ENCODE measurements around the gene DUS1L. TPM values are rescaled to one million over a fixed set of nuclear protein-coding genes. Genes with fewer than 3 reads are reported as not detected.

DUS1L gene
- total and polyA plus RNA-seq, 2 experiments from 2014 or later = 71.9 to 160 TPM

DNA sequence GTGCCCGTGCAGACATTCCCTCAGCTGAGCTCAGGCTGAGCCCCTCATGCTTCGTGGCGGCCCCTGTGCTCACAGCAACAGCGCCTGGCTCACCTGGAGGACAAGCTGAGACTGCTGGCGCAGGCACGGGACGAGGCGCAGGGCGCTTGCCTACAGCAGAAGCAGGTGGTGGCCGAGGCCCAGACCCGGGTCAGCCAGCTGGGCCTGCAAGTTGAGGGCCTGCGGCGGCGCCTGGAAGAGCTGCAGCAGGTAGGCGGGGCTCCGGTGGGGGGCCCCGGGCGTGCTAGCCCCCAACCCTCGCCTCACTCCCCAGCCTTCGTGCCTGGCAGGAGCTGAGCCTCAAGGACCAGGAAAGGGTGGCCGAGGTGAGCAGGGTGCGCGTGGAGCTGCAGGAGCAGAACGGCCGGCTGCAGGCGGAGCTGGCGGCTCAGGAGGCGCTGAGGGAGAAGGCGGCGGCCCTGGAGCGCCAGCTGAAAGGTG is 35.6 kb downstream of the DUS1L start:
- Histone ChIP-seq H2AFZ (no peak overlapping the region), H3K4me2 (peak overlapping the region; percentile 100), H3K9me3 (ENCODE audit: low read depth) (no peaks in the 10 kb centered on the region), H3K36me3 (replicated peaks; ENCODE audit: insufficient read depth, low read depth) (no peaks in the 10 kb centered on the region), H3K4me1 (ENCODE audit: insufficient read depth) (peaks cover 10% of the 10 kb centered on the region), H4K20me1 (ENCODE audit: insufficient read depth, poor library complexity, severe bottlenecking) (no peaks in the 10 kb centered on the region), H3K27me3 (no peaks in the 10 kb centered on the region), H3K4me3 (no peak overlapping the region), H3K27ac (no peak overlapping the region), H3K9me2 (replicated peaks; ENCODE audit: insufficient read depth) (no peaks in the 10 kb centered on the region), H3K79me2 (no peaks in the 10 kb centered on the region)
- no peak for TF ChIP-seq EZH2phosphoT487 (IDR thresholded peaks at IDR 0.05; ENCODE audit: low read depth, severe bottlenecking, unreplicated experiment)
- TF ChIP-seq, protein P1, sequence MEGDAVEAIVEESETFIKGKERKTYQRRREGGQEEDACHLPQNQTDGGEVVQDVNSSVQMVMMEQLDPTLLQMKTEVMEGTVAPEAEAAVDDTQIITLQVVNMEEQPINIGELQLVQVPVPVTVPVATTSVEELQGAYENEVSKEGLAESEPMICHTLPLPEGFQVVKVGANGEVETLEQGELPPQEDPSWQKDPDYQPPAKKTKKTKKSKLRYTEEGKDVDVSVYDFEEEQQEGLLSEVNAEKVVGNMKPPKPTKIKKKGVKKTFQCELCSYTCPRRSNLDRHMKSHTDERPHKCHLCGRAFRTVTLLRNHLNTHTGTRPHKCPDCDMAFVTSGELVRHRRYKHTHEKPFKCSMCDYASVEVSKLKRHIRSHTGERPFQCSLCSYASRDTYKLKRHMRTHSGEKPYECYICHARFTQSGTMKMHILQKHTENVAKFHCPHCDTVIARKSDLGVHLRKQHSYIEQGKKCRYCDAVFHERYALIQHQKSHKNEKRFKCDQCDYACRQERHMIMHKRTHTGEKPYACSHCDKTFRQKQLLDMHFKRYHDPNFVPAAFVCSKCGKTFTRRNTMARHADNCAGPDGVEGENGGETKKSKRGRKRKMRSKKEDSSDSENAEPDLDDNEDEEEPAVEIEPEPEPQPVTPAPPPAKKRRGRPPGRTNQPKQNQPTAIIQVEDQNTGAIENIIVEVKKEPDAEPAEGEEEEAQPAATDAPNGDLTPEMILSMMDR (IDR thresholded peaks at IDR 0.05; ENCODE audit: poor library complexity) = no peak
- TF ChIP-seq EZH2 (IDR thresholded peaks at IDR 0.05; ENCODE audit: borderline replicate concordance) = no peak
- 68% methylated on average over 25 of the region's 31 CpGs for WGBS (ENCODE audit: low lambda C conversion rate, missing lambda C conversion rate)
- no peak for DNase-seq (ENCODE audit: low spot score)

DNA sequence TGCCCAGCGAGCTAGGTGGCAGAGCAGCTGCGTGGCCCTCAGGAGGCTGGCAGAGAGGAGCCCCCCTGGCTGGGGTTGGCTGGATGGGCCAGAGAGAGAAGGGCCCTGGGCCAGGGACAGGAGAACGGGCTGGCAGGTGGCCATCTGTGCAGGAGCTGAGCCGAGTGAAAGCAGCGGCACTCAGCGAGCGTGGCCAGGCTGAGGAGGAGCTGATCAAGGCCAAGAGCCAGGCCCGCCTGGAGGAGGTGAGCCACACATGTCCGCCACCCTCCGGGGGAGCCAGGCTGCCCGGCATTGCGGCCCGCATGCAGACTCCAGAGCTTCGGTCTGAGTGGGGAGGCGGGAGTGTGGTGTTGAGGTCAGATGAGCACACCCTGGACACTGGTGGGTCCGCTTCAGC is 36.2 kb downstream of the DUS1L start:
- no peak for TF ChIP-seq EZH2 (IDR thresholded peaks at IDR 0.05; ENCODE audit: borderline replicate concordance)
- TF ChIP-seq, protein P1 (IDR thresholded peaks at IDR 0.05; ENCODE audit: poor library complexity) = no peak
- no peak for TF ChIP-seq EZH2phosphoT487 (IDR thresholded peaks at IDR 0.05; ENCODE audit: low read depth, severe bottlenecking, unreplicated experiment)
- Histone ChIP-seq H3K27me3 (no peaks in the 10 kb centered on the region), H3K79me2 (no peaks in the 10 kb centered on the region), H2AFZ (no peak overlapping the region), H3K36me3 (replicated peaks; ENCODE audit: insufficient read depth, low read depth) (no peaks in the 10 kb centered on the region), H3K9me2 (replicated peaks; ENCODE audit: insufficient read depth) (no peaks in the 10 kb centered on the region), H3K4me1 (ENCODE audit: insufficient read depth) (peaks cover 11% of the 10 kb centered on the region), H4K20me1 (ENCODE audit: insufficient read depth, poor library complexity, severe bottlenecking) (no peaks in the 10 kb centered on the region), H3K9me3 (ENCODE audit: low read depth) (no peaks in the 10 kb centered on the region), H3K4me2 (no peak overlapping the region), H3K27ac (no peak overlapping the region), H3K4me3 (no peak overlapping the region)
- 99% methylated on average over 16 of the region's 16 CpGs for WGBS (ENCODE audit: low lambda C conversion rate, missing lambda C conversion rate)
- no peak for DNase-seq (ENCODE audit: low spot score)

DNA sequence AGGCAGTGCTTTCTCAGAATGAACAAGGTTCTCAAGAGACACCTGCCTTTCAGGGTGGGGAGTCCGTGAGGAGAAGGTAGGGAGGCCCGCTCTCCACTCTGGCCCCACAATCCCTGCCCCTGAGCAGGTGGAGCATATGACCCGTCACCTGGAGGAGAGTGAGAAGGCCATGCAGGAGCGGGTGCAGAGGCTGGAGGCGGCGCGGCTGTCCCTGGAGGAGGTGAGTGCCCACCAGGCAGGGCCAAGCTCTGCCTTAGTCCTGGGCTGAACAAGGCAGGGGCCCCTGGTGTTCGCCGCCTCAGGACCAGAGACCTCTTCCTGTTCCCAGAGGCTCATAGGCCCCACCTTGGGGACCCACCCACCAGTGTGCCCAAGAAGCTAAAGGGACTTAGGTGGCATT is 36.6 kb downstream of the DUS1L start:
- no peak overlapping the region for H3K4me2 ChIP-seq
- H2AFZ ChIP-seq = no peak overlapping the region
- no peaks in the 10 kb centered on the region for H3K27me3 ChIP-seq
- over 99% methylated on average over 9 of the region's 9 CpGs for WGBS (ENCODE audit: low lambda C conversion rate, missing lambda C conversion rate)
- DNase-seq (ENCODE audit: low spot score) = no peak
- H3K9me3 ChIP-seq (ENCODE audit: low read depth) = no peaks in the 10 kb centered on the region
- no peaks in the 10 kb centered on the region for H3K79me2 ChIP-seq
- H4K20me1 ChIP-seq (ENCODE audit: insufficient read depth, poor library complexity, severe bottlenecking) = no peaks in the 10 kb centered on the region
- TF ChIP-seq, protein P1 (IDR thresholded peaks at IDR 0.05; ENCODE audit: poor library complexity) = no peak
- TF ChIP-seq EZH2 (IDR thresholded peaks at IDR 0.05; ENCODE audit: borderline replicate concordance) (no peak), EZH2phosphoT487 (IDR thresholded peaks at IDR 0.05; ENCODE audit: low read depth, severe bottlenecking, unreplicated experiment) (no peak)
- H3K4me1 ChIP-seq (ENCODE audit: insufficient read depth) = peaks cover 15% of the 10 kb centered on the region
- no peak overlapping the region for H3K27ac ChIP-seq
- no peaks in the 10 kb centered on the region for H3K36me3 ChIP-seq (replicated peaks; ENCODE audit: insufficient read depth, low read depth)
- H3K4me3 ChIP-seq = no peak overlapping the region
- no peaks in the 10 kb centered on the region for H3K9me2 ChIP-seq (replicated peaks; ENCODE audit: insufficient read depth)

DNA sequence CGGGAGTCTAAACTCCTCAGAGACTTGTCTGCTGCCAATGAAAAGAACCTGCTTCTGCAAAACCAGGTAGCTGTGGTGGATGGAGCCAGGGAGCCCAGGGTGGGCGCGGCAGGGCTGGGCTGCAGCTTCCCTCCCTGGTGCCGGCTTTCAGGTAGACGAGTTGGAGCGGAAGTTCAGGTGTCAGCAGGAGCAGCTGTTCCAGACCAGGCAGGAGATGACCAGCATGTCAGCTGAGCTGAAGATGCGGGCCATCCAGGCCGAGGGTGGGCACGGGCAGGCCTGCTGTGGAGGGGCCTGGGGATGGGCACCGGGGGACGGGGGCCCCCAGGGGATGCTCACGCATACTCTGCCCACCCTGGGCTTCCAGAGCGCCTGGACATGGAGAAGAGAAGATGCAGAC is 37.4 kb downstream of the DUS1L start:
- DNase-seq (ENCODE audit: low spot score) = no peak
- Histone ChIP-seq H3K9me2 (replicated peaks; ENCODE audit: insufficient read depth) (no peaks in the 10 kb centered on the region), H3K36me3 (replicated peaks; ENCODE audit: insufficient read depth, low read depth) (no peaks in the 10 kb centered on the region), H3K27me3 (no peaks in the 10 kb centered on the region), H3K4me1 (ENCODE audit: insufficient read depth) (peaks cover 20% of the 10 kb centered on the region), H3K4me3 (no peak overlapping the region), H3K4me2 (no peak overlapping the region), H2AFZ (no peak overlapping the region), H3K79me2 (no peaks in the 10 kb centered on the region), H3K27ac (no peak overlapping the region), H3K9me3 (ENCODE audit: low read depth) (no peaks in the 10 kb centered on the region), H4K20me1 (ENCODE audit: insufficient read depth, poor library complexity, severe bottlenecking) (no peaks in the 10 kb centered on the region)
- 97% methylated on average over 10 of the region's 13 CpGs for WGBS (ENCODE audit: low lambda C conversion rate, missing lambda C conversion rate)
- TF ChIP-seq EZH2 (IDR thresholded peaks at IDR 0.05; ENCODE audit: borderline replicate concordance) (no peak), EZH2phosphoT487 (IDR thresholded peaks at IDR 0.05; ENCODE audit: low read depth, severe bottlenecking, unreplicated experiment) (no peak)
- TF ChIP-seq, protein P1 (IDR thresholded peaks at IDR 0.05; ENCODE audit: poor library complexity) = no peak
